HEK293 (cell line): ENCODE measurements around the gene ARHGAP45.

Source experiments
- BCL11A ChIP-seq: fragments of 450-650 bp; formaldehyde crosslinking; IDR thresholded peaks from 2 replicates; pipeline ENCODE4 v1.5.1; 2016; ENCODE audit warnings: low read depth, missing biosample characterization, missing genetic modification characterization
- MEIS1 ChIP-seq: sonication (generic); formaldehyde crosslinking; IDR thresholded peaks from 2 replicates; pipeline ENCODE4 v1.8.1; 2022; ENCODE audit warnings: missing genetic modification reagents, mild to moderate bottlenecking, borderline replicate concordance
- SP2 ChIP-seq: fragments of 450-650 bp; formaldehyde crosslinking; IDR thresholded peaks from 2 replicates; pipeline ENCODE4 v1.5.1; 2016; ENCODE audit warnings: missing biosample characterization, missing genetic modification characterization
- TRIM28 ChIP-seq: IDR thresholded peaks from 2 replicates; pipeline ENCODE4 v1.6.1; 2011; ENCODE audit warnings: low read length, control low read depth, borderline replicate concordance
- ZNF10 ChIP-seq: fragments of 450-650 bp; formaldehyde crosslinking; IDR thresholded peaks from 2 replicates; pipeline ENCODE4 v1.5.1; 2017; ENCODE audit warnings: missing biosample characterization, missing genetic modification characterization
- ZNF274 ChIP-seq, 2 experiments: fragments of 200-500 bp in 1 of 2; fragments of 450-650 bp in 1 of 2; sonication (Bioruptor generic) in 1 of 2; formaldehyde crosslinking in 1 of 2; IDR thresholded peaks; 2 replicates each; pipeline versions ENCODE4 v1.5.1 to v1.6.1; 2014 to 2016; ENCODE audit warnings: borderline replicate concordance in 1 of 2, inconsistent platforms in 1 of 2, low read length in 1 of 2, missing biosample characterization in 1 of 2, missing genetic modification characterization in 1 of 2
- ZNF529 ChIP-seq: fragments of 450-650 bp; formaldehyde crosslinking; IDR thresholded peaks from 2 replicates; pipeline ENCODE4 v1.5.1; 2017; ENCODE audit warnings: missing genetic modification characterization, missing biosample characterization; ENCODE audit not compliant: insufficient replicate concordance
- TF ChIP-seq, protein P1 (sequence below): fragments of 450-650 bp; formaldehyde crosslinking; IDR thresholded peaks from 2 replicates; pipeline ENCODE4 v1.5.1; 2016; ENCODE audit warnings: missing biosample characterization, missing genetic modification characterization

DNA sequence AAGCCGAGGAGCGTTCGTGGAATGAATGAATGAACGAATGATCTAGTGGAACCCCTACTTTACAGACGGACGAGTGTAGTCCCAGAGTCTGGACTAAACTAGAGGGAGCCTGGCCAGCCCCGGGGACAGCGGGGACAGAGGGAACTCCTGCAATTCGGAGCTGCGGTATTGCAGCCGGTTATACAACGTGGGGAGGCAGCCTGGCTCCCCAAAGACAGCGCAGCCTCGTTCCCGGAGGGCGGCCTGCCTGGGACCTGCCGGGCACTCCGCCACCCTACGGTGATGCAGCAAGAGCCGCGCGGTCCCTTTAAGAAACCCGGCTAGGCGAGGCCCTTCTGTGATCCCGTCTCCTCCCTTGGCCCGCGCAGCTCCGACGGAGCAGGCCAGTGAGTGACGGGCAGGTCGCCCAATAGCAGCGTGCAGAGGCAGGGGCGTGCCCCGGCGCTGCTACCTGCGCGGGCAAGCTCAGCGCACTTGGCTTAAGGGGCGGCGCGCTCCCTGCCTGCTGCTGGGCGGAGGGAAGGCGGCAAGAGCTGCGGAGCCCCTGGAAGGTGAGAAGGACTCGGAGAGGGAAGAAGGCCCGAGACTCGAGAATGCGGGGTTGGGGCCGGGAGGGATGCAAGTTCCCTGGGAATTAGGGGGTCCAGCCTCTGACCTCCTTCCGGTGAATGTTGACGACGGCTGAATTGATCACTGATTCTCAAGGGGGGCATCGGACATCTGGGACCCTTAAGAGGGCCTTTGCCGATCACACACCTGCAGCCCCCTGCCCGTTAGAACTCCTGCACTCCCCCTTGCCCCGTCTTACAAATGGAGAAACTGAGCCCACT lies 27.1 kb upstream of the ARHGAP45 start, which contains the start of gene ABCA7:
- TF ChIP-seq ZNF529 (tag by site-specific recombination) = no peak
- no peak for TF ChIP-seq ZNF274 (IDR thresholded peaks at IDR 0.05; ENCODE audit: low read length)
- no peak for TF ChIP-seq ZNF274 (tag by site-specific recombination; IDR thresholded peaks at IDR 0.05; ENCODE audit: borderline replicate concordance)
- TF ChIP-seq, protein P1, sequence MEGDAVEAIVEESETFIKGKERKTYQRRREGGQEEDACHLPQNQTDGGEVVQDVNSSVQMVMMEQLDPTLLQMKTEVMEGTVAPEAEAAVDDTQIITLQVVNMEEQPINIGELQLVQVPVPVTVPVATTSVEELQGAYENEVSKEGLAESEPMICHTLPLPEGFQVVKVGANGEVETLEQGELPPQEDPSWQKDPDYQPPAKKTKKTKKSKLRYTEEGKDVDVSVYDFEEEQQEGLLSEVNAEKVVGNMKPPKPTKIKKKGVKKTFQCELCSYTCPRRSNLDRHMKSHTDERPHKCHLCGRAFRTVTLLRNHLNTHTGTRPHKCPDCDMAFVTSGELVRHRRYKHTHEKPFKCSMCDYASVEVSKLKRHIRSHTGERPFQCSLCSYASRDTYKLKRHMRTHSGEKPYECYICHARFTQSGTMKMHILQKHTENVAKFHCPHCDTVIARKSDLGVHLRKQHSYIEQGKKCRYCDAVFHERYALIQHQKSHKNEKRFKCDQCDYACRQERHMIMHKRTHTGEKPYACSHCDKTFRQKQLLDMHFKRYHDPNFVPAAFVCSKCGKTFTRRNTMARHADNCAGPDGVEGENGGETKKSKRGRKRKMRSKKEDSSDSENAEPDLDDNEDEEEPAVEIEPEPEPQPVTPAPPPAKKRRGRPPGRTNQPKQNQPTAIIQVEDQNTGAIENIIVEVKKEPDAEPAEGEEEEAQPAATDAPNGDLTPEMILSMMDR (tag by site-specific recombination) = peak; percentile 39; the same call in 1 of the 2 replicates
- peak; percentile 100 for TF ChIP-seq SP2
- TF ChIP-seq BCL11A (tag by site-specific recombination) = 0 out of 2 replicates have a peak, but pooled peaks have one; percentile 13
- no peak for TF ChIP-seq ZNF10 (tag by site-specific recombination)
- no peak for TF ChIP-seq TRIM28
- TF ChIP-seq MEIS1 = no peak
